ENCODE data around the gene RNF114.
"Not testable (repeated sequence)": the region's sequence is repeated elsewhere in the genome, so short reads cannot be mapped to it uniquely, and the experiment has no call there.

RNF114 gene

DNA sequence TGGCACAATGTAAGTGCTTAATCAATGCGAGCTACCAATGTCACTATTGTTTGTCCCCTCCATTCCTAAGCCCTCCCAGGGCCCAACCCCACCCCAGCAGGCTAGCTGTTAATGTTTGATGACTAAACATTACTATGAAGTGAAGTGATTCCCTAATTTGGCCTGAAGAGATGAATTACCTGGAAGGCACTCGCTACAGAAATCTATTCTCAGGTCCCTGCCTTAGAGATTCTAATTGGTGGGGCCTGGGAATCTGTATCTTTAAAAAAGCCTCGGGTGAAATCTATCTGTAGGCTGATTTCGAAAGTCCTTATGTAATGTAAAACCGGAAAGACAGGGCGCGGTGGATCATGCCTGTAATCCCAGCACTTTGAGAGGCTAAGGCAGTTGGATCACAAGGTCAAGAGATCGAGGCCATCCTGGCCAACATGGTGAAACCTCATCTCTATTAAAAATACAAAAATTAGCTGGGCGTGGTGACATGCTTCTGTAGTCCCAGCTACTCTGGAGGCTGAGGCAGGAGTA lies 29.6 kb downstream of the RNF114 start:
- DNase-seq: no peak

- DNase-seq: no peak
Measured at GRCh38 chr20:49966861-49967260, 30.7 kb downstream of the RNF114 start.

GRCh38 chr20:49969234-49969633 lies 33.0 kb downstream of the RNF114 start:
- DNase-seq: no peak

GRCh38 chr20:49969946-49970345 lies 33.7 kb downstream of the RNF114 start:
- DNase-seq: no peak

DNA sequence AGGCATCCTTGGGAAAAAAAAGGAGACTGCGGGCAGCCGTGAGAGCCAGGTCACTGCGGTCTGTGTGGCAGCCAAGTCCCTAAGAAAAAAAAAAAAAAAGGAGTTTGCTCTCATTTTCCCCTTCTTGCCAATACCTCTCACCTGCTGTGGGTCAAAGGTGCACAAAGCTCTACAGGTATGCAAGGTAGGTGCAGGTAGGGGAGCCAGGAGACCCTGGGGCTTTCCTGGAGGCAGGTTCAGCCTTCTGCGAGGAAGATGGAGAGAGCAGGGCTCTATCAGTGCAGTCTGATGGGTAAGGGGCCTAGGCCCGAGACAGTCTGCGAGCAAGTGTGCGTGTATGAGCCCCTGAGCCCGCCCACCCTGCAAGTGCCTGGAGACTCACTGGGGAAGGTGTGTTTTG lies 34.3 kb downstream of the RNF114 start:
- DNase-seq: no peak

DNA sequence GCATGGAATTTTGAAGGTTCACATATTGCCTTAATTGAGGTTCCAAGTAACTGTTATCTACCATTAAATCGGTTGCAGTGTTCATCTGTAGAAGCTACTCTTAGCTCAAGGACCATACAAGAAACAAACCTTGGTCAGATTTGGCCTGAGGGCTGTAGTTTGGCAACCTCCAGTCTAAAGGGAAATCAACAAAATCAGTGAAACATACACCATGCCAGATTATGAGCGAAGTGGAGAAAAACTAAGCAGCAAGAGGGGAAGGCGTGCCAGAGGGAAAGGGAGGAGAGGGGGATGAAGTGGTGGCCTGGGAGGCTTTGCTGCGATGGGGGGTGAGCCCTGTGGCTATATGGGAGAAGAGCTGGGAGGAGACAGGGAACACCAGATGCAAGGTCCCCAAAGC lies 37.8 kb downstream of the RNF114 start:
- DNase-seq: no peak

DNA sequence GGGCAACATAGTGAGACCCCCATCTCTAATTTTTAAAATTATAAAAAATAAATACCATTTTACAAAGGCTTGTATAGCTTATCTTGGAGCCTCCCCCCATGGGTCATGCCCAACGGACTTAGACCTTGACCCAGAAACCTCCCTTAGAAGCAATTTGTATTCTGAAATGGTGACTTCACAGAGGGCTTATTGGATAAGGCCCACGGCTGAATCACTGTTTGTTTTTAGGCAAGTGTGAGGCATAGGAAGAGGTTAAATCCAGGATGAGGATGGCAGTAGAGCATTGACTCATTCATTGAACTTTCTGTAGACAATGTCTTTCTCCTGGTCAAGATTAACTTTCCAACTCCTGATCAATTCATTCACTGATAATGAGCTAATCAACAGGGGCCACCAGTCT lies 40.3 kb downstream of the RNF114 start:
- no peak for DNase-seq

DNA sequence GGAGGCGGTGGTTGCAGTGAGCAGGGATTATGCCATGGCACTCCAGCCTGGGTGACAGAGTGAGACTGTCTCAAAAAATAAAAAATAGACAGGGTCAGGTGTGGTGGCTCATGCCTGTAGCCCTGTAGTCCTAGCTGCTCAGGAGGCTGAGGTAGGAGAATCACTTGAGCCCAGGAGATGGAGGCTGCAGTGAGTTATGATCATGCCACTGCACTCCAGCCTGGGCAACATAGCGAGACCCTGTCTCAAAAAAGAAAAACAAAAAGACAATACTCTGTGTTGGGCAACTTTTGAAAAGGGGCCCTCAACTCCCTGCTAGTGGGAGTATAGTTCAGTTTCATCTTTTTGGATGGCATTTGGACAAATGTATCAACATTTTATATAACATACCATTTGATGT lies 41.5 kb downstream of the RNF114 start:
- not testable (repeated sequence) for DNase-seq

- no peak for DNase-seq
Measured at GRCh38 chr20:49978685-49979029, 42.5 kb downstream of the RNF114 start.

- DNase-seq: peak; percentile 68
Measured at GRCh38 chr20:49979030-49979832, 43.0 kb downstream of the RNF114 start.

DNA sequence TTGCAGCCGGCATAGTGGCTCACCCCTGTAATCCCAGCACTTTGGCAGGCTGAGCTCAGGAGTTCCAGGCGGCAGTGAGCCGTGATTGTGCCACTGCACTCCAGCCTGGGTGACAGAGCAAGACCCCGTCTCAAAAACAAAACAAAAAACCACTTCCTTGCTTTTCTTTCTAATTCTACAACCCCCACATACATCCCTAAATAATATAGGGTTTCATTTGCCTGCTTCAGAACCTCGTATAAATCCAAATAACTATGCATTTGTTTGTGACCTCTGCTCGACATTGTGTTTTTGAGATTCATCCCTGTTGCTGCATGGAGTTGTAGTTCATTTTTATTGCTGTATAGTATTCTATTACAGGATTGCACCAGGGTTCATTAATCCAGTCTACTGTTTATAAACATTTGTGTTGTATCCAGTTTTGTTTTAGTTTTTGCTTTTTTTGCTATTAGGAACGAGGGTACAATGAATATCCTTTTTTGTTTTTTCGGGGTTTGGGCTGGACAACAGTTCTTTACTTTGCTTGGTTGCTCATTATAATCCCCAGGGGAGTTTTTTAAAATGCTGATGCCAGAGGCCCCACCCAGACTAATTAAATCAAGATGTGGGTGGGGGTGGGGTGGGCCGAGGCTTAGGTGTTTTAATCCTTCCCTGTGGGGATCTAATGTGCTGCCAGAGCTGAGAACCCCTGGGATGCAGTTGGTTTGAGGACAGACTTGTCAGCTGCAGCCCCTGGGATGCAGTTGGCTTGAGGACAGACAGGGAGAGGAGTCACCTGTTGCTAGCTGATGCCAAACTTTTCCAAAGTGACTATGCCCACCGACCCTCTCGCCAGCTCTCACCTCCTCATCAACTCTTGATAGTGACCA lies 44.2 kb downstream of the RNF114 start:
- DNase-seq: no peak

GRCh38 chr20:49981218-49982071 lies 45.2 kb downstream of the RNF114 start:
- DNase-seq: no peak

DNA sequence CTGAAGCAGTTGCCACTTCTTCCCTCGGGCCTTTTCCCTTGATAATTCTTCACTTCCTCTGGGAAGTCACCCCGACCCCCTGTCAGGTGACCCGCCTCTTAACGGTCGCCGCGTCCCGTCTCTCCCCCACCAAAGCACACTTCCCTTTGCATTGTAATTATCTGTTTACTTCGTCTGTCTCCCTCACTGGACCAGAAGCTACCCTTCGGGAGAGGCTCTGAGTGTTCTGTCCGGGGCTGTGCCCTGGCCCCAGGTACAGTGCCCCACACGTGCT lies 45.8 kb downstream of the RNF114 start:
- DNase-seq: no peak

DNA sequence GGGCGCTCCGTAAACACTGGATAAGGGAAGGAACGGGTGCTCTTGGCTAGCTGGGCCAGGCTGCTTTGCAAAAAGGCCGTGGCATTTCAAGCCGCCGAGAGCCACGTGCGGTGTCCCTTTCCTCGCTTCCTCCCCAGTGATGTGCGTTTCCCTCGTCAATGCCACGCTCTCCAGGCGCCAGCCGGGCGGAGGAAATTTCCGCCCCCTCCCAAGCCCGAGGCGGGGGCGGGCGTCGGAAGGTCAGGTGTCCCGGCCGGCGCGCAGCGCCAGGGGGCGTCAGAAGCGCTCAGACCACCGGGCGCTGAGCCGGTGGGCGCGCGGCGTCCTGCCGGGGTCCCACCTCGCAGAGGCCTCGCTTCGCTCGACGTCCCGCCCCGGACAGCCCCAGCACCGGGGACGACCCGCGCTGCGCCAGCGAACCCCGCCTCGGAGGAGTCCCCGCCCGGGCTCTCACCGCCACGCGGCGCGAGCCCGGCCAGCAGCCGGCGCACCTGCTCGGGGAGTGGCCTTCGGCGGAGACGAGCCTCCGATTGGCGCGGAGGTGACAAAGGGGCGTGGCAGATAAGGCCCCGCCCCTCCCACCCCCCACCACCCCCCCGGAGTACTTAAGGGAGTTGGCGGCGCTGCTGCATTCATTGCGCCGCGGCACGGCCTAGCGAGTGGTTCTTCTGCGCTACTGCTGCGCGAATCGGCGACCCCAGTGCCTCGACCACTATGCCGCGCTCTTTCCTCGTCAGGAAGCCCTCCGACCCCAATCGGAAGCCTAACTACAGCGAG lies 46.3 kb downstream of the RNF114 start, which contains the start of gene SNAI1:
Gene SNAI1, plus strand, starts transcription at position 635 of the 777 bp plus-strand sequence. Its CDS starts 80 bp downstream, at position 715.
- DNase-seq: peak; percentile 80

DNA sequence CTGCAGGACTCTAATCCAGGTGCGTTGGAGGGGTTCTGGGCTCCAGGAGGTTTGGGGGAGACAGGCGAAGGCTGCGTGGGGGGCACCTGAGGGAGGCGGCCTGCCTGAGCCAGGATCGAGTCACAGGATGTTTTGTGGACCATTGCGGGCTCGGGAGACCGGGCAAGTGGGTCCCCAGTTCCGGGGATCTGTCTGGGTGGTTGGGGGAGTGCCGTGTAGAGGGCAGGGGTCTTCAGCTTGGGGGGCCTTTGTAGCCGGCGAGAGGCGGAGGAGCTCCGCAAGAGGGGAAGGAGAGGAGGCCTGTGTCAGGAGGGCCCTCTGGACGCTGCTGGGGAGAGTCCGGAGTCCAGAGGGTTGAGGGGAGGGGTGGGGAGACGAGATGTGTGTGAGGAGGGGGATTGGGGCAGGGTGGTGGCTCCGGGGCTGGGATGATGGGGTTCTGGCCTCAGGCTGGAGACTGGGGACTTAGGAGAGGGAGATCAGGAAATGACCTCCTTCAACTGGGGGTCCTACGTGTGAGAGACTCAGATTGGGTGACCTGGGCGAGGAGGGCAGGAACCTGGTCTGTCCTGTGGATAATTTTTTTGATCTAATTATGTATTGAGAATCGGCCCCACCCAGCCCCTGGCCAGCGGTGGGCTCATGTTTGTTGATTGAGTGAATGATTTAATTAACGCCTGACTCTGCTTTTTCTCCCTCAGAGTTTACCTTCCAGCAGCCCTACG lies 47.1 kb downstream of the RNF114 start:
- DNase-seq: no peak

DNA sequence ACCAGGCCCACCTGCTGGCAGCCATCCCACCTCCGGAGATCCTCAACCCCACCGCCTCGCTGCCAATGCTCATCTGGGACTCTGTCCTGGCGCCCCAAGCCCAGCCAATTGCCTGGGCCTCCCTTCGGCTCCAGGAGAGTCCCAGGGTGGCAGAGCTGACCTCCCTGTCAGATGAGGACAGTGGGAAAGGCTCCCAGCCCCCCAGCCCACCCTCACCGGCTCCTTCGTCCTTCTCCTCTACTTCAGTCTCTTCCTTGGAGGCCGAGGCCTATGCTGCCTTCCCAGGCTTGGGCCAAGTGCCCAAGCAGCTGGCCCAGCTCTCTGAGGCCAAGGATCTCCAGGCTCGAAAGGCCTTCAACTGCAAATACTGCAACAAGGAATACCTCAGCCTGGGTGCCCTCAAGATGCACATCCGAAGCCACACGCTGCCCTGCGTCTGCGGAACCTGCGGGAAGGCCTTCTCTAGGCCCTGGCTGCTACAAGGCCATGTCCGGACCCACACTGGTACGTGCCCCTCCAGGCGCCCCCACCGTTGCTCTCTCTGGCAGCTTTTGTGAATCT lies 47.7 kb downstream of the RNF114 start:
- no peak for DNase-seq

GRCh38 chr20:49984426-49985153 lies 48.4 kb downstream of the RNF114 start:
- no peak for DNase-seq

- no peak for DNase-seq
Measured at GRCh38 chr20:49985157-49985556, 49.0 kb downstream of the RNF114 start.

GRCh38 chr20:49985617-49986016 lies 49.4 kb downstream of the RNF114 start:
- no peak for DNase-seq

- no peak for DNase-seq
Measured at GRCh38 chr20:49986049-49986448, 49.9 kb downstream of the RNF114 start.
